ENCODE results near the gene MCTS1.
A peak's percentile ranks its signal among the peaks of the same experiment; 100 is the strongest.
"Not testable (repeated sequence)": the region's sequence is repeated elsewhere in the genome, so short reads cannot be mapped to it uniquely, and the experiment has no call there.

The MCTS1 gene

DNA sequence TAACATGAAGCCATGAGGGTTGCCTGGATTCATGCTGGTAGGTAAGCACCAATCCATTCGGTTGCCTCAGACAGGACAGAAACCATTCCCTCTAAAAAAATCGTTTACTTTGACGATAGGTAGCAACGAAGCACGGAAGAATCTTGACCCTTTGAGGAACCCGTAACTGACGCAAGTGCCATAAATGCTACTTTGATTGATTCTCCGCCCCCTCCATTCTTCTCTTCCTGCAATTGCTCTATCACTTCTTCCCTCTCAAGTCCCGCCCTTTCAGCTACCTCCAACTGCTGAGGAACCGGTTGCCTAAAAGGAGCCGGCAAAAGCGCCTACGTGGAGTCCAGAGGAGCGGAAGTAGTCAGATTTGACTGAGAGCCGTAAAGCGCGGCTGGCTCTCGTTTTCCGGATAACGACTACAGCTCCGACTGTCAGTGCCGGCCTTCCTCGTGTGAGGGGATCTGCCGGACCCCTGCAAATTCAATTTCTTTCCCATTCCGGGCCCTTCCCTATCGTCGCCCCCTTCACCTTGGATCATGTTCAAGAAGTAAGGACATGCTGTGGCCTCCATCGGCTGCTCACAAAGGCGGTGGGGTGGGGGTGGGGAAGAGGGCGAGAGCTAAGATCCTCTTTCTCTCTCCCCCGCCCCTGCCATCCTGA is at the start of gene MCTS1:
MCTS1 (plus strand) TSS at position 395 of the 654 bp plus-strand sequence; CDS start at position 531, 136 bp downstream.
- DNase-seq (ENCODE audit: low read depth in 3 of 3), result peak; percentile 44 to 74 (median 60)

- no peak for DNase-seq (ENCODE audit: low read depth in 3 of 3)
Measured at GRCh38 chrX:120556251-120556650, 47.6 kb upstream of the MCTS1 start.

DNA sequence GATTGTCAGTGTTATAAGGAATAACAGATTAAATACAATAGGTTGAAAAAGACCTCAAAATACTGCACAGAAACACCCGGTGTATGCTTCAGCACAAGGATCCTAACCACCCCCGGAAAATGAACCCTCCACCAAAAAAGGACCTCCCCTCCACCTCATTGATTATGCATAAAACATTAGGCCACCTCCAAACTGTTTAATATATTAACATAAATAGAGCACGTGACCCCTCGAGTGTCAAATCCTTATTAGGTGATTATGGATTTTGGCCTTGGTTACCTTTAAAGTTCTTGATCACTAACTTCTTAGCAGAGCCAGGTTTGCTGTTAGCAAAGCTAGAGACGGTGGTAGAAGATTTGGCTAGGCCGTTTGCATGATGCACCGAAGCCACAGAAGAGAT is 44.1 kb upstream of the MCTS1 start:
- no peak for DNase-seq (ENCODE audit: low read depth in 3 of 3)

DNA sequence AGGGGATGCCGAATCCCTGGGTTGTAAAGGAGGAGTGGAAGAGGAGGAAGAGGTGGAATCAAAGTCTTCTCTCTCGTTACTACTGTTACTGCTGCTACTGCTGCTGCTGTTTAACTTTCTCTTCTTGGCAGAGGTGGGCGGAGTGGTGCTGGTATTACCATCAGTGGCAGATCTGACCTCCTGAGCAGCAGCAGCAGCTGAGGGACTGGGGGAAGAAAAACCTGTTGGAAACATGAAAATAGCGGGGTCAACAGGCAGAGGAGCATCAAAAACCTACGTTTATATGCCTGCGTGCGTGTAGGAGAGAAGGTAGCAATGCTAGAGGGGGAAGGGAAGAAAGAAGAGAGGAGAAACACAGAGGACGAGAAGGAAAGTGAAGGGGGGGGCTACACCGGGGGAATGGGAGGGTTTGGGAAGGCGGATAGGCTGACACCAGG is 43.5 kb upstream of the MCTS1 start:
- peak in 1 of 3 experiments; percentile 25 for DNase-seq (ENCODE audit: low read depth in 3 of 3)

- DNase-seq (ENCODE audit: low read depth in 3 of 3), result peak; percentile 74 to 88 (median 81)
Measured at GRCh38 chrX:120560842-120561633, 42.9 kb upstream of the MCTS1 start, which contains the start of gene CUL4B. Gene CUL4B (minus strand): TSS chrX:120560962. CDS start chrX:120560638, 324 bp downstream.

DNA sequence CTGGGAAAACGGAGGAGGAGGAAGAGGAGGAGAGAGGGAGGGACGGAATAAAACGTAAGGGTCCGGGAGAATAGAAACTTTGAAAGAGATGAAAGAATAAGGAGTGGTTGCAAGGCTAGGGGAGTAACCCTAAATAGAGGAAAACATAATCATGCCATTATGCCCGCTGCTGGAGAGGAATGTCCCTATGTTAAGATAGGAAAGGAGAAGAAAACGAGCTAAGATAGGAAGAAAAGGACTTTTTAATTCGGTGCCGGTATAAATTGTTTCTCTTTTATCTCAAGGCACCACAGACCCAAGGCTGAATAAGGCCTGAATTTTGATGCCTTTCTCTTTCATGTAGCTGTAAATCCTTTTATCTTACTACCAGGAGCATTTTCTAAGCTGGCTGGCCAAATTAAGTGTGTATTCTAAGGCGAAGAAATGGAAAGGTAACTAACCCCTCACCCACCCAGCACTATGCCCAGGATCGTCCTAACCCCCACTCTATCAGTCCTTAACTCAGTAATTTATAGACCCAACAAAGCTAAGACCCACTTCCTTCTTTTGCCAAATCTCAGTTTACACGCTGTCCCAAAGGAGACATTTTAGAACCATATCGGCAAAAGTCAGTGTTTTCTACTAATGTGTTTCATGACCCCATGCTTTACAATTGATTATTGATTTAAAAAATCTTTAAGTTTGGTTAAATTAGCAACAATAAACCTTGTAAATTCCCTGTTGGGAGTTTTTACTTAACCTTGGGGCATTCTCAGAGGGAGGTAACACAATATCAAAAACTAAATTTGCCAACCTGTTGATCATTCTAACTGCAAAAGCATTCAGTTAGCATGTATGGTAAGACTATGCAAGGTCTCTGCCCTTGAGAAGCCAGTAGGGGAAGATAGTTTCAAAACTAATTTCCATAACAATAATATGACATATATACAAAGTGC is 42.0 kb upstream of the MCTS1 start:
- DNase-seq (ENCODE audit: low read depth in 3 of 3), result no peak

GRCh38 chrX:120562569-120562926 is 41.4 kb upstream of the MCTS1 start:
- DNase-seq (ENCODE audit: low read depth in 3 of 3), result no peak

DNA sequence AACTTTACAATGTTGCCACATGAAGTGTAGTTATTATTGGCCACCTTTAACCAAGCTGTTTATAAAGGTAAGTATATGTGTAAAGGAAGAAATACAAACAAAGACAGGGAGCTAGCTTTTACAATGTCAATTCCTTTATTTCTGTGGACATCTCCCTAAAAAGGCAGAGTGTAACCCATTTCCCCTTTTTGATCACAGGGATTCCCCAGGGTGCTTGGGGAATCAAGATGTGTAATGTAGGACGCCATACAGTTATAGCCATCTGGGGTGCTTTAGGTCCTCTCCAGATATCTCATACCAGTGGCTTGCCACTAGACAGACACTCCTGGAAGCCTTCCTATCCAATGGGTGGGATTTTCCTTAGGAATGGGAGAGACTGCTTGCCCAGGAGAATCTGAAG is 39.0 kb upstream of the MCTS1 start:
- DNase-seq (ENCODE audit: low read depth in 3 of 3), result no peak

GRCh38 chrX:120566817-120567216 is 37.1 kb upstream of the MCTS1 start:
- DNase-seq (ENCODE audit: low read depth in 3 of 3), result no peak

GRCh38 chrX:120568035-120568434 is 35.9 kb upstream of the MCTS1 start:
- DNase-seq (ENCODE audit: low read depth in 3 of 3), result no peak

GRCh38 chrX:120568609-120569008 is 35.3 kb upstream of the MCTS1 start:
- no peak for DNase-seq (ENCODE audit: low read depth in 3 of 3)

- no peak for DNase-seq (ENCODE audit: low read depth in 3 of 3)
Measured at GRCh38 chrX:120570011-120570600, 33.8 kb upstream of the MCTS1 start.

- DNase-seq (ENCODE audit: low read depth in 3 of 3), result not testable (repeated sequence)
Measured at GRCh38 chrX:120573806-120574205, 30.1 kb upstream of the MCTS1 start.

DNA sequence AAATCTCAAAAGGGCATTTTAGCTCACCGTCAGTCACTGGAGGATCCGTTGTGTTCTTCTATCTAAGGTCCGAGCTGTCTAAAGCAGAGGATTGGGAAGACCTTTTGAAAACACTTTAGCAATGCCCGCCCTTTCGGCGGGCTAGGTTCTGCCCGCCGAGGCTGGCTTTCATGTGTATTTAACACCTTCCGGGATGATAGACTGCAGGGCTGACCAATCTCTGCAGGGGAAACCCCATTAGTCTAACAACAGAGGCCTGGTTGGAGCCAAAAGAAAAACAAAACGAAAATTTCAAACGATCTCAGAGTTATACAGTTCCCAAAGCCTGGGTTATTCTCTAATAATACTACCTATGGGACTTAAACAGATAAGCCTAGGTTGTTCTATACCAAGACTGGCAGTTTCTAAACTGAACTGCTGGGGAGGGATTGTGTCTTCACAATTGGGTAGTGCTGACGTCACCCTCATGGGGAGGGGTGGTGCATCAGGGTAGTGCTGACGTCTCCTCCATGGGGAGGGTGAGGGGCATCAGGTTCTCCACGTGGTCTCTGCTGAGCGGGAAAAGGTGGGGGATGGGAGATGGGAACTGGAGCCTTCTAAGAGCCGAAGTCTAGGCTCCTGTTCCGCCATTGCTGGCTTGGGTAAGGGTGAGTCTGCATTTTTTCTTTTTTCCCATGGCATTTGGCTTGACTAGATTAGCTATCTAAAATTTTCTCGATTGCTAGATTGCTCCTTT is 28.4 kb upstream of the MCTS1 start:
- no peak for DNase-seq (ENCODE audit: low read depth in 3 of 3)

DNA sequence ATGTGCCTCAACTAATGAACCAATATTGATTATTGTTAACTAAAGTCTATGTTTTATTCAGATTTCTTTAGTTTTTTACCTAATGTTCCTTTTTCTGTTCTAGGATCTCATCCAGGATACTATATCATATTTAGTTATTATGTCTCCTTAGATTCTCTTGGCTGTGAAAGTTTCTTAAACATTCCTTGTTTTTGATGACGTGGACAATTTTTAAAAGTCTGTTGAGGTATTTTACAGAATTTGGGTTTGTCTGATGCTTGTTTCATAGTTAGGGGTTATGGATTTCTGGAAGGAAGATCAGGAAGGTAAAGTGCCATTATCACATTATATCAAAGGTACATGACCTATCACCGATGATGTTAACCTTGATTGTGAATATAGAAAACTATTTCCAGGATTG is 18.2 kb upstream of the MCTS1 start:
- no peak for DNase-seq (ENCODE audit: low read depth in 3 of 3)

- DNase-seq (ENCODE audit: low read depth in 3 of 3), result peak in 1 of 3 experiments; percentile 7
Measured at GRCh38 chrX:120604361-120604782, 471 bp downstream of the MCTS1 start.

DNA sequence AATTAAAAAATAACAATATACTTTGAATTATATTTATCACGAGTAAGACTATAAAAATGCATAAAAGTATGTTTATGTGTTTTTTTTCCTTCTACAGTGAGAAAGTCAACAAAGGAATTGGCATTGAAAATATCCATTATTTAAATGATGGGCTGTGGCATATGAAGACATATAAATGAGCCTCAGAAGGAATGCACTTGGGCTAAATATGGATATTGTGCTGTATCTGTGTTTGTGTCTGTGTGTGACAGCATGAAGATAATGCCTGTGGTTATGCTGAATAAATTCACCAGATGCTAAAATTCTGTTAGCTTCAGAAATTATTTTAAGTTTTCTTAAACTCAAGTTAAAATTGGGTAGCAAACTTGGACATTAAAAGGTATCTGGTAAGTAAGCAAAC is 8.2 kb downstream of the MCTS1 start:
- no peak for DNase-seq (ENCODE audit: low read depth in 3 of 3)

DNA sequence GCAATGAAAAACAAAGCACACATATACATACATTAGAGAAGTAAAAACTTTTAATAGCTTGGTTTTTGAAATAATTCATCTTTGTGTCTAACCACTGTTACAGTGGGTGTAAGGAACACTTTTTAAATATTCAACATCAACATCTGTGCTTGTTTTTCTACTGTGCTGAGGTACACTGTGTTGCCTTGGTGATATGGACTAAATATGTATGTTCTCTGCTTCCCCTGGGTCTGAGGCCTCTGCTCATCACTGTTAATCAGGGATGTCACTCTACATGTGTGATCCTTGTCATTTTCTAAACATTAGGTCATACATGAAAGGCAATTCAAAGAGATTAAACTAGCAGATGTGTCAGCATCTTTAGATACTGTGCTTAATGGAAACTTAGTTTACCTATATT is 10.9 kb downstream of the MCTS1 start:
- no peak for DNase-seq (ENCODE audit: low read depth in 3 of 3)

DNA sequence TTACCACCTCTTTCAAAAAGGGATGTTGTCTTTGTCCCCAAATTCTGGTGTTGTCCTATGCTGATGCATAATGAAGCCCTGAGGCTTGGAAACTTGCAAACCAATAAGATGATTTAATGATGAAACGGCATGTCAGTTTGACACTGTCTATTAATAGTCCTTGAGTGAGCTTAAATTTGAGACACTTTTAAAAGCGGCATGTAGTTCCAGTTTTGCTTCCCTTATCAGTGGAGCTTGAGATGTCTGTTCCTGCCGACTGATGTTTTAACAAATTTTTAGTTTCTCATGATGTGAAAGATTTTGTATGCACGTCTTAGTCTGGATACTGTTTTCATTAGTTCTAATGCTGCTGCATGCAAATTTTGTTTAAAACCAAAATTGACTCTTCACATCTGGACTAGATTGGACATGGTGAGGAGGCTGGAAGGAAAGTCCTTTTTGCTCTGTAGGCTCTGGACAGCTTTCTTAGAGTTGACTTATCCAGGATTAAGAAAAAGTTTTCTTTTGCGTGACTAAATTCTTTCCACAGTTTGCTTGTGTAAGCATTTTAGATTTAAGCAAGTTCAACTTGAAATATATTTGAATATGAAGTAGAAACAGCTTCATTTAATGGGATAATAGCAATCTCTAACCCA is 14.2 kb downstream of the MCTS1 start:
- no peak for DNase-seq (ENCODE audit: low read depth in 3 of 3)

- DNase-seq (ENCODE audit: low read depth in 3 of 3), result no peak
Measured at GRCh38 chrX:120625371-120625770, 21.5 kb downstream of the MCTS1 start.
